Psoas muscle (tissue), 8 donors: ENCODE results near the gene KRT6C. TPM values are rescaled to one million over a fixed set of nuclear protein-coding genes. Genes with fewer than 3 reads are reported as not detected.

ENCODE experiments used
- ATAC-seq, 4 donors: fragments of 200-7000 bp; cut with Tn5 transposase; one replicate each; pipeline ENCODE4 v1.9.1; 2020; ENCODE audit warnings: moderate library complexity in 3 of 4, mild to moderate bottlenecking in 2 of 4
- DNase-seq, 2 donors: peaks; one replicate each; pipeline ENCODE4 v3.0.0-alpha.2; 2020
- H3K27ac ChIP-seq: fragments of 200-600 bp; one replicate; pipeline ENCODE4 v1.8.0; 2022
- H3K27me3 ChIP-seq, 3 donors: fragments of 200-600 bp in 1 of 3; one replicate each; pipeline versions ENCODE4 v1.6.1 to v1.8.0; 2013 to 2022; ENCODE audit warnings: low read length in 2 of 3, mild to moderate bottlenecking in 2 of 3, moderate library complexity in 1 of 3; ENCODE audit not compliant: insufficient read depth in 3 of 3
- H3K36me3 ChIP-seq, 2 donors: fragments of 200-600 bp in 1 of 2; one replicate each; pipeline versions ENCODE4 v1.6.1 to v1.8.0; 2013 to 2022; ENCODE audit warnings: low read depth in 1 of 2, mild to moderate bottlenecking in 1 of 2, moderate library complexity in 1 of 2; ENCODE audit not compliant: insufficient read depth in 1 of 2
- H3K4me1 ChIP-seq: fragments of 200-600 bp; one replicate; pipeline ENCODE4 v1.8.0; 2022
- H3K4me3 ChIP-seq: fragments of 200-600 bp; one replicate; pipeline ENCODE4 v1.8.0; 2022; ENCODE audit warnings: mild to moderate bottlenecking
- H3K9me3 ChIP-seq: fragments of 200-600 bp; one replicate; pipeline ENCODE4 v1.8.0; 2022
- WGBS, 3 donors: extraction: QIAGEN DNeasy Blood & Tissue Kit; methylation state at CpG; one replicate each; pipeline versions ENCODE4 v1.1.6 to v1.1.7; 2013; 5-methylcytosine and 5-hydroxymethylcytosine counted together
- intact Hi-C, 2 donors: fragments of 100-400 bp; cut with DNase I; formaldehyde crosslinking; loops; one replicate each; pipeline versions ENCODE4 v1.11.0 to v1.14.2; 2022
- polyA plus RNA-seq, 3 donors: library from polyadenylated mRNA; stranded (reverse); fragments of 200-250 nt; gene quantifications; one replicate each; pipeline ENCODE4 v1.2.3, GENCODE V29; 2013
- total RNA-seq, 4 donors: library from RNA; stranded (reverse); fragmentation: NEBNext Ultra II Directional in 2 of 4; extraction: Animal tissue kit (Norgen Biotek cat#: 25700) in 2 of 4; gene quantifications; one replicate each; pipeline versions ENCODE4 v1.2.1 to v1.2.4, GENCODE V29; 2021 to 2023
- TF ChIP-seq, protein P1 (sequence below): fragments of 200-600 bp; IDR thresholded peaks from one replicate; pipeline ENCODE4 v1.8.0; 2022; ENCODE audit warnings: antibody characterized with exemption
- donor health status: healthy with polysubstance abuse.
- donor health status: DM: no; HTN: no; CAD: no; lungs with moderate emphysema.
- donor health status: Bipolar disorder and iron deficiency.
- donor health status: healthy.
- donor health status: DM: yes; HTN: yes; CAD: no.
- donor health status: DM: no; HTN: no; CAD: no.
- donor health status: DM: no; HTN: no; CAD: no.
- donor health status: DM: yes; HTN: yes; CAD: no.

Gene KRT6C
- total and polyA plus RNA-seq, 7 donors: 0.04 to 0.24 (median 0.21) TPM; not detected in 4

DNA sequence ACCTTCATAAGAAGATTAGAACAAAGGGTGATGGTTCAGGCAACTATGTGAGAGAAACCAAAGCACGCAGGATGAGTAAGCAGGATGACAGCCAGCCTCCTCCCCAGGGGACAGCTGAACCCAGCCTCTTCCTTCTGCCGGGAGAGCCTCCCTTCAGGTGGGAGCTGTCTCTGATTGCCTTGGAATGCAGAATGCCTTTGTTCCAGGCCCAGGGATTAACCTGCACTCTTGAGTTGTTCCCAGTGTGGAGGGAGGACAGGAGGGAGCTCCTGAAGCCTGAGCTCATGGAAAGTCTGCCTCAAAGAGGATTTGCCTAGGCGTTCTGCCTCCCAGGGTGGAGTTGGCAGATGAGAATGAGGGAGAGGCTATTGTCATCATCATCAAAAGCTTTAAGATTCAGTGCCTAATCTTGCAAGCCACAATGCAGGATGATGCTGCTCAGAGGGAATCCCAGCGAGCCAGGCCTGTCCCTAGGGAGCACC lies 23.0 kb upstream of the KRT6C start:
- intact Hi-C loops: no loop called here
- H3K27ac ChIP-seq: no peak overlapping the region
- no peak overlapping the region for H3K4me3 ChIP-seq
- DNase-seq (no peak), ATAC-seq (no peak)
- H3K36me3 ChIP-seq: no peaks in the 10 kb centered on the region
- WGBS, 3 donors: 39 to 51% (median 42%) methylated on average over 4 of the region's 4 CpGs
- H3K9me3 ChIP-seq: no peaks in the 10 kb centered on the region
- peaks cover 0 to 18% (median 4%) of the 10 kb centered on the region in 3 donors for H3K27me3 ChIP-seq
- no peaks in the 10 kb centered on the region for H3K4me1 ChIP-seq
- TF ChIP-seq, protein P1, sequence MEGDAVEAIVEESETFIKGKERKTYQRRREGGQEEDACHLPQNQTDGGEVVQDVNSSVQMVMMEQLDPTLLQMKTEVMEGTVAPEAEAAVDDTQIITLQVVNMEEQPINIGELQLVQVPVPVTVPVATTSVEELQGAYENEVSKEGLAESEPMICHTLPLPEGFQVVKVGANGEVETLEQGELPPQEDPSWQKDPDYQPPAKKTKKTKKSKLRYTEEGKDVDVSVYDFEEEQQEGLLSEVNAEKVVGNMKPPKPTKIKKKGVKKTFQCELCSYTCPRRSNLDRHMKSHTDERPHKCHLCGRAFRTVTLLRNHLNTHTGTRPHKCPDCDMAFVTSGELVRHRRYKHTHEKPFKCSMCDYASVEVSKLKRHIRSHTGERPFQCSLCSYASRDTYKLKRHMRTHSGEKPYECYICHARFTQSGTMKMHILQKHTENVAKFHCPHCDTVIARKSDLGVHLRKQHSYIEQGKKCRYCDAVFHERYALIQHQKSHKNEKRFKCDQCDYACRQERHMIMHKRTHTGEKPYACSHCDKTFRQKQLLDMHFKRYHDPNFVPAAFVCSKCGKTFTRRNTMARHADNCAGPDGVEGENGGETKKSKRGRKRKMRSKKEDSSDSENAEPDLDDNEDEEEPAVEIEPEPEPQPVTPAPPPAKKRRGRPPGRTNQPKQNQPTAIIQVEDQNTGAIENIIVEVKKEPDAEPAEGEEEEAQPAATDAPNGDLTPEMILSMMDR: no peak

DNA sequence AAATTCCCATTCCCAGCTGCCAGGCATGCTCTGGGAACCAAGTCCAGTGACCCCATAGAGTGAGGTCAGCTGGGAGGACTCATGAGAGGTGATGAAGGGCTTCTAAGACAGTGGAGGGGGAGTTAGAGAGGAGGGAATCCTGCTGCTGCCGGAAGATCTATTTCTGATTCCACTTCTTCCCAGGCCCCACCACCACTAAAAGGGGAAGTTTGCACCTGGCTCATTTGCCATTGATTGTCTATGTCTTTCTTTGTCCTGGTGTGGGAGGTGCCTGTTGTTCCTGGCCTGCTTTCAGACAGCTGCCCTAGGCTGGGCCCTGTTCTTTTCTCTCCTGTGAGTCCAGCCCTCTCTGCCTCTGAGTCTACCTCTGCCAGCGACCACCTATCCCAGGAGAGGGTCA lies 22.4 kb upstream of the KRT6C start:
- peaks cover 0 to 19% (median 4%) of the 10 kb centered on the region in 3 donors for H3K27me3 ChIP-seq
- H3K27ac ChIP-seq: no peak overlapping the region
- H3K36me3 ChIP-seq: no peaks in the 10 kb centered on the region
- 51 to 64% (median 56%) methylated on average over 2 of the region's 2 CpGs for WGBS, 3 donors
- ATAC-seq (no peak), DNase-seq (no peak)
- no peaks in the 10 kb centered on the region for H3K4me1 ChIP-seq
- TF ChIP-seq, protein P1: no peak
- H3K9me3 ChIP-seq: no peaks in the 10 kb centered on the region
- no peak overlapping the region for H3K4me3 ChIP-seq
- intact Hi-C loops: no loop called here

DNA sequence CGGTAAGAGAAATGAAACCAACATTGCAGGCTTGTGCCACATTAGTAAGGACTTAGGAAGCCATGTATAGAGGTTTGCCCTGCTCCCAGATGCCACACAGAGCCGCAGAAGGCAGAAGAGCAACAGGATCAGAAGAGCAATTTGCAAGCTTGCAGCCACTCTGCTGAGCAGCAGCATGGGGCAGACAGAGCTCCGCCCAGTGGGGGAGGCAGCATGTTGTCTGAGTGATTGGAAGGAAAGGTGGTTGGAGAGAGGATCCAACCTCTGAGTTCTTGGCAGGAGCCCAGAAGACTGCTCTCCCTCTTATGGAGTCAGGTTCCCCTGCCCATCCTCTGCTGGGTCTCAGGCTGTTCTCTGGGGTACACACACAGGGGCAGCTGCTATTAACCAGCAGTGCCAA lies 21.8 kb upstream of the KRT6C start:
- H3K4me3 ChIP-seq: no peak overlapping the region
- no peaks in the 10 kb centered on the region for H3K4me1 ChIP-seq
- H3K27me3 ChIP-seq: peaks cover 0 to 19% (median 1%) of the 10 kb centered on the region in 3 donors
- DNase-seq: no peak
- intact Hi-C loops: no loop called here
- H3K36me3 ChIP-seq: no peaks in the 10 kb centered on the region
- 48 to 55% (median 51%) methylated on average over 3 of the region's 3 CpGs for WGBS, 3 donors
- H3K27ac ChIP-seq: no peak overlapping the region
- TF ChIP-seq, protein P1: no peak
- ATAC-seq: no peak
- no peaks in the 10 kb centered on the region for H3K9me3 ChIP-seq

DNA sequence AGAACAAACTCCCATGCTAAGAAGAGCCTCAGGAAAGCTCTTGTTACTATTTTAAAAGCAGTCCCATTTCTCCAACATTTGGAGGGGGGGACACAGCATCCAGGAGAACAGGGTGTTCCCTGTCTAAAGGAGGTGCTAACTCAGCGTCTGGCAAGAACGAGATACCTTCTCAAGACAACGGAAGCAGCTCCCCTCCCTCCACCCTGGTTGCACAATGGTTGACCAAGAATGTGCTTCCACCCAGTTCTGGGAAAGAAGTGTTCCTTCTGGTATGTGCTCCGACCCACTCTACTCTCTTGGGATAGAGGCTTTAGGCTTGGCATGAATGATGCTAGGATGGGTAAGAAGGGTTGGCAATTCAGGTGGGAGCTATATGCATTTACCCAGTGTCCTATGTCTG lies 20.9 kb upstream of the KRT6C start:
- intact Hi-C loops: no loop called here
- Histone ChIP-seq H3K4me1 (no peaks in the 10 kb centered on the region), H3K27me3 (peaks cover 0 to 19% (median 1%) of the 10 kb centered on the region in 3 donors), H3K36me3 (no peaks in the 10 kb centered on the region), H3K4me3 (no peak overlapping the region), H3K27ac (no peak overlapping the region), H3K9me3 (no peaks in the 10 kb centered on the region)
- DNase-seq (peak in 1 of 2 donors; percentile 34), ATAC-seq (no peak)
- WGBS, 3 donors: 48 to 67% (median 56%) methylated on average over 4 of the region's 4 CpGs
- TF ChIP-seq, protein P1: no peak

DNA sequence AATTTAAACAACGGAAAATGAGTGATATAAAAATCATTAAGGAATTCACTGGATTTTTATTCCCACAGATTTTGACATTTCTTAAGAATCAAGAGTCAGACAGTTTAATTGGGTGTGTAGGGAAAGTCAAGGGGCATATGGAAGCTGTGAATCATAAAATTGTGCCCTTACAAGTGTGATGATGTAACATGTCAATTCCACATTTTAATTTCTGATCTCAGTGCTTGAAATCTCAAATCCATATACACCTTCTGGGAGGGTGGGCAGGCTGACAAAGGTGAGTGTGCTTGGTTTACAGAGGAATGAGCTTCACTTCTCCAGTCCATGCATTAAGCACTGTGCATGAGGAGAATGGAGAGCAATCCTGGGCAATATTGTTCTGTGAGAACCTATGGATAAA lies 20.5 kb upstream of the KRT6C start:
- Histone ChIP-seq H3K4me1 (no peaks in the 10 kb centered on the region), H3K9me3 (no peaks in the 10 kb centered on the region), H3K27ac (no peak overlapping the region), H3K27me3 (peaks cover 0 to 19% (median 1%) of the 10 kb centered on the region in 3 donors), H3K4me3 (no peak overlapping the region), H3K36me3 (no peaks in the 10 kb centered on the region)
- DNase-seq (no peak), ATAC-seq (no peak)
- intact Hi-C loops: no loop called here
- TF ChIP-seq, protein P1: no peak
- 76 to 92% (median 91%) methylated on average over 1 of the region's 1 CpG for WGBS, 3 donors
